HG02588 (cell line): ENCODE results near the gene THBS2.
"Not testable (repeated sequence)": the region's sequence is repeated elsewhere in the genome, so short reads cannot be mapped to it uniquely, and the experiment has no call there.

Experiments used
- ATAC-seq: cut with Tn5 transposase; IDR thresholded peaks from one replicate; pipeline ENCODE4 v1.9.1; 2021; ENCODE audit warnings: mild to moderate bottlenecking, moderate library complexity; ENCODE audit not compliant: unreplicated experiment

Gene THBS2

DNA sequence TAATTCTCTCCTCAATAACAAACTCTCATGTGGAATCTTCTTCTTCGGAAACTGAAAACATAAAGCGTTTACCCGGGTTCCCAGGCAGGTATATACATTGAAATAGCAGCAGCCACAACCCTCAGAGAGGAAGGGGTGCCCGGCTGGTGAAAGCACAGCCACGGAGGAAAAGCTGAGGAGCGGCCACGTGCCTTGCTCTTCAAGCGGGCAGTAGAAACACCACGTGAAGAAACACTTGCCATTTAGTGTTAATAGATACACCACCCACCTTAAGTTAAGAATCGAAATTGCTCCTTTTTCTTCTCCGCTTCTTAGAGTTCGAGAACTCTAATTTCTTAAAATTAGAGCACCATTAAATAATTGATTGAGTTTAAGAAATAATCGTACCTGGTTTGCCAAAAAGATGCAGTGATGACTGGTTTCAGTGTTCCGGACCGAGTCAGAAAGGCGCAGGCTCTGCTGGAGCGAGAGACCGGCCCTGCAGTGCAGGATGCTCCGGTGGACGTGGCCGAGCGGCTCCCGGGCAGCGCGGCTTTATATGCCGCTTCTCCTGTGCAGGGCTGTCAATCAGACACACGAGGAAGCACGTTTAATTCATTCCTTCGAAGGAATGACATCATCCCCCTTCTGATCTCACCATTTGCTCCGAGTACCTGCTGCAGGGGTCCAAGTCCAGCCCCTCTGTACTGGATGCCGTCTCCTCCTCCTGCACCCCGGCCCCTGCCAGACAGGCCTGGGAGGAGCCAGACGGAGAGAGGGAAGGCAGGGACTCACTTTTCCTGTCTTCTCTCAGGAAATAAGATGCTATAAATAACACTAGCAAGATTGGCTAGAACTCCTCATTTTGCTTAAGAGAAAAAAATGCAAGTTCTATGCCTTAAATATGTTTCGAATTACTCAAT lies at the start of gene THBS2:
Gene THBS2 (minus strand): TSS at position 510 of the 902 bp plus-strand sequence. CDS start 3,062 bp downstream, outside the sequence.
- no peak for ATAC-seq

DNA sequence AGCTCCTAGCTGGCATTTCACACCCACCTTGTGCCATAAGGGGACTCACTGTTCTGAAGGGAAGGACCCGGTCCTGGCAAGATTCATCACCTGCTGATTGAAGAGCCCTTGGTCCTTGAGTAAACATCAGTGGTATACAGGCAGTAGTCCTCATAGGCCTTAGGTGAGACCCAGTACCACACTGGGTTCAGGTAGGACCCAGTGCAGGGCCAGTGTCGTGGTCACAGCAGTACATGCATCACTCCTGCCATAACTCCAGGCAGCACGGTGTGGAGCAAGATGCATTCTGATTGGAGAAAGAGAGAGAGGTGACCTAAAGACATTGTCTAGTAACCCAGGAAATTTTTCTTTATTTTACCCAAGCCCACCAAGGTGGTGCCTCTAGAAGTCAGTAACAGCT lies 49.1 kb upstream of the THBS2 start:
- no peak for ATAC-seq

DNA sequence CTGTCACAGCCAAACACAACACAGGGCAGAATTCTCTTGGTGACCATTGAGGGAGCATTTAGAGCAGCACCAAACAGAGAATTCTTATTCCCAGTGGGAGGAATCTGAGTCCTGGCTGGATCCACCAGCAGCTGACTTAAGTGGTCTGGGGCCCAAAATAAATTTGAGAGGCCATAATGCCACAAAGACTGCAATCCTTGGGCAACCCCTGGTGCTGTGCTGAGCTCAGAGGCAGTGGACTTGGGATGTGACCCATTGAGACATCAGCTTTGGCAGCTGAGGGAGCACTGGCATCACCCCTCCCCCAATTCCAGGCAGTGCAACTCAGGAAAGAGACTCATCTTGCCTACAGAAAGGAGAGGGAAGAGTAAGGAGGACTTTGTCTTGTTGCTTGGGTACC lies 48.6 kb upstream of the THBS2 start:
- ATAC-seq = no peak

DNA sequence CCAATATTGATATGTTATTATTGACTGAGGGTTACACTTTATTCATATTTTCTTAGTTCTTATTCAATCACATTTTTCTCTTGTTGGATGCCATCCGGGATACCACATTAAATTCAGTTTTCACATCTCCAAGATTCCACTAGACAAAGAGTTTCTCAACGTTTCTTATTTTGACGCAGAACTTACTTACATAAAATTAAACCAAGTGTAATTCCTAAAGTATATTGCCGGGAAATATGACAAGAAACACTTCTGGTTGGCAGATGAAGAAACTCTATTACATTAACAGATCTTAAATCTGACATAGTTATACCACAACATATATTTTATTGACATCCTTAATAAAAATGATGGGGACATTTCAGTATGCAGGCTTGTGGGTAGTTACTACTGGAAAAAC lies 47.3 kb upstream of the THBS2 start:
- no peak for ATAC-seq

DNA sequence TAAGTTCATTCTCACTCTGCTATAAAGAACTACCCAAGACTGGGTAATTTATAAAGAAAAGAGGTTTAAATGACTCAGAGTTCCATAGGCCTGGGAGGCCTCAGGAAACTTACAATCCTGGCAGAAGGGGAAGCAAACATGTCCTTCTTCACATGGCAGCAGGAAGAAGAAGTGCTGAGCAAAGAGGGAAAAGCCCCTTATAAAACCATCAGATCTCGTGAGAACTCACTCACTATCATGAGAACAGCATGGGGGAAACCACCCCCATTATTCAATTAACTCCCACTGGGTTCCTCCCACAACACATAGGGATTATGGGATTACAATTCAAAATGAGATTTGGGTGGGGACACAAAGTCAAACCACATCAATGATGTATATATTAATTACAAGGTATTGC lies 45.0 kb upstream of the THBS2 start:
- ATAC-seq = not testable (repeated sequence)

DNA sequence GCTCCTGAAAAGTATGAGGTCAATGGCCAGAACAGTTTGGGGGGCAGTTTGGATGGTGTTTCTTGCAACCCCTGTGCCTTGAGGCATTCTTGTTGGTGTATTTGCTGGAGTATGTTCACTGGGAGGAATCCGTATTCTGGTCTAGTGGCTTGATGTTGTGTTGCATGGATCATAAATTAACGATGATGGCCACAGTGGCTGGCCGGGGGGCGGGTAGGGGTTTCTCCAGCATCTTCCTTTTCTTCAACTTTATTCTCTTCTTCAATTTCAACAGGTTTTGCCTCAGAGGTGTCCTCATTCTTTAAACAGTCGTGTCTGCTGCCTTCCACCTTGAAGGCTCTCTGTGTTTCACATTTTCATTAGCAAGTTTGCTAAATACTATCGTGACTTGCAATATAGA lies 43.0 kb upstream of the THBS2 start:
- ATAC-seq = no peak

DNA sequence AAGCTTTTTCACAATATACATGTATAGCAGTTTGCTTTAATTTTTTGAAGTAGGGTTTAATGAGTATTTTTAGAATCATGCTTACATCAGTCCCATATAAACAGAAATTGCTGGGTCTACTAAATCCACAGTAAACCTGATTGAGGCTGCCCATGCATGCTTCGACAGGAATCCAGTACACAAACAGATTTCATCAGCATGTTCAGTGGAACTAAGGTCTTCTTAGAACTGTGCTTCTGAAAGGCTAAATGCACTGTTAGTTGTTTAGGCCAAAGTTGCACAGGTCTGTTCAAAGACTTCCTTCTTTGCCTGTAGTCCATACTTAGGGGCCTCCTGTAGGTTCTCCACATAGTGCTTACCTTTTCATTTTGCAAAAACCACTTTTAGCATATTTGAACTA lies 42.5 kb upstream of the THBS2 start:
- no peak for ATAC-seq

DNA sequence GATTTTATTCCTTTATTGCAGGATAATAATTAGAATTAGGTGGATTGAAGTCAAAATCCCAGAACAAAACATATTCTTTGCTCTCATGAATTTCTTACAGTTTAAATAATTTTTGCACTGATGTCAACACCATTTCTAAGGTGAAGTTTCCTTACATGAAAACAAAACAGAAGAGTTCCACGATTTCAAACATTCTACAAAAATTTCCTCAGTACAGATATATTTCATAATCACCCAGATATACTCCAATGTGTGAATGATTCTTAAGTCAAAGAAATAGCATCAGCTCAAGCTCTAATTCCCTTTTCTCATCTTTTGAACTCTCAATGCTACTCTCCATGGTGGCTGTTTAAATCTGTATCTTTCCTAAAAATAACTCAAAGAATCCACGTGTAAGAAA lies 39.5 kb upstream of the THBS2 start:
- no peak for ATAC-seq

DNA sequence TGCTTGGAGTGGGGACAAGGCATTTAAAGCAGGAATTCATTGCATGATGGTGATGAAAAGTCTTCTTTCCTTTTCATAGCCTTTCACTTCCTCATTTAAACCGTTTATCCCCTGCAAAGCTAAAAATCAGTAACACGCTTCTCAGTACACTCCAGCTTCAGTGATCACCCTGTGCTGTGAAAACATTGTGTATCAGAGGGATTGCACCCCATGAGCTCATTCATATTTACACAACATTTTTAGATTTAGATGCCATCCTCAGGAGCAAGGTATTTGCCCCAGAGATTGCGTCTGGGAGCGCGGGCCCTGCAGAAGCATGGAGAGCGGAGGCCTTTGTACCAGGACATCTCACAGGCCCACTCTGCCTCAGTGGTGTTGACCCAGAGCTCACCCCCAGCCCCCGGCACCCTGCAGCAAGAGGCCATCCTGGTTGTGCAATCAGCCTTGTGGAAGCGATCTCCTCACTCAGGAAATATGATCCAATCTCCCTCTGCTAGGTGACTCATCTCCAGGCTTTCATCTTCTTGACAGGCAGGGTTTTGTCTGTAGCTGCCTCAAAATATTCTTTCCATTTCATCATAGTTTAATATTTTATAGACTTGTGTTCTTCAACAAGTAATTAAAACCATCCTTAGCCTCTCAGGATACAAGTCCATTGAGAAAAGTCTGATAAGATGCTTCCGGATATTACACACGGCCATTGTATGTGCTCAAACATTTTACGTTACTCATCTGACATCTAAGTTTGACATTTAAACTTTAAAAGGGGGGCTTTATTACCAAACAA lies 38.9 kb upstream of the THBS2 start:
- no peak for ATAC-seq

DNA sequence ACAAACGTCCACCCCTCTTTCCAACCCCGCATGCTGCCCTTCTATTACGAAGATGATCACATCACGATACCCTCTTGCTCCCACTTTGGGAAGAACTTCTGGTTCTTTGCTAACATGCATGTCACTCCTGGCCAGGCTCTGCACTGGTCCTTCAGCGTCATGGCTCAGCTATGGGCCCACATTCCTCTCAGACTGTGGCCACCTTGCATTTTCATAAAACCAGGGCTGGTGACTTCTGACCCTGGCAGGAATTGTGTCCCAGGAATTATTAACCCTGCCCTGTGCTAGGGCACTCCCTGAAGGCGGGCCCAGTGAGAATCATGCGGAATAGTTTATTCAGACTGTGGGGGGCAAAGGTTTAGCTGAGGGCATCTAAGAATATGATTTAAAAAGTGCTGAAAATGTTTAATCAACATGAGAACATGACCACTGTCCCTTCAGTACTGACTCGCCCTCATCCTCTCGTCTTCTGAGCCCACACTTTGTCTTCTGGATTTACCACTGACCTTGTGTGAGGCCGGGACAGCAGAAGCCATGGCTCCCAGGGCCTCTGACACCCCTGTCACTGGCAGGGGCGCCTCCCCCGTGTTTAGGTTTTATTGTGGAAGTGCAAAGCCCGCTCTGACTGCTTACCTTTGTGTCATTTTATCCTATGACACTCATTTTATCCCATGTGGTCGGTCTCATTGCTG lies 38.1 kb upstream of the THBS2 start:
- no peak for ATAC-seq

DNA sequence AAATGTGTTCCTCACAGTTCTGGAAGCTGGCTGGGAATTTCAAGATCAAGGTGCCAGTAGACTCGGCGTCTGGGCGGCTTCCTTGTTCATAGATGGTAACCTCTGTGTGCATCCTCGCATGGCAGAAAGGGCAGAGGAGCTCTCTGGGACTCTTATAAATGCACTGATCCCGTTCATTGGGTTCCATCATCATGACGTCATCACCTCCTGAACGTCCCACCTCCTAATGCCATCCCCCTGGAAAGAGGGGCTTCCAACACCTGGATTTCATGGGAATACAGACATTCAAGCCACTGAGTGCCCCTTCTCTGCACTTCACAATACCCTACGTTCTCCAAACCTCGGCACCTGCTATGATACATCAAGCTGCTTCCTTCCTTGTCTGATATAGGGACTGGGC lies 37.5 kb upstream of the THBS2 start:
- ATAC-seq = no peak

DNA sequence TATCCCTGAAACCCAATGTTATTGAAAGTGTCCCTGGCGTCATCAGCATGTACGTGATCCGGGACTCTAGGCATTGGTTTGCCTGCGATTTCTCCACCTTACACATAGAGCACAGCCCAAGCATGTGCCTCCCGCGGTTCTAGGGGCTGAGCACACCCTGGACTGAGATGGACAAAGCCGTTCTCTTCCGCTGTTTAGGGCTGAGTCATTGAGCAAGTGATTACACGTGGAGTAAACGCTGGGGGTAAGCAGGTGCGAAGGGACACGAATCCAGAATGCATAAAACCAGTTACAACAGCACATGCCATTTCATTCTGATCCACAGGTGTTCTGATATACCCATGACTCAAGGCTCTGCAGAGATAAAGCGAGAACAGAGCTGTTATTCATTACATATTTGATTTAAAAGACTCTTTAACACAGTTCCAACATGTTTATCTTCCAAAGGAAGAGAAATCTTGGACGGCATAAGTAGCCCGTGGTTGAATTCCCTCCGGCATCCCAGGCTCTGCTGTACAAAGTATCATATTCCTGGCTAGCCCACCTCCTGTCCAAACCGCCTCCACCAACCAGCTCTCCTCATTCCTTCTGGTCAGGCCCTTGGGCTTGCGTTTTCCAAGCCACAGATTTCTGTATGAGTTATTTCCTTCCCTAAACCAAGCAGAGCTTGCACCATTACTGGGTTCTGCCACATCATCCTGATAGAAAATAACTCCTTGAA lies 36.1 kb upstream of the THBS2 start:
- ATAC-seq = no peak

DNA sequence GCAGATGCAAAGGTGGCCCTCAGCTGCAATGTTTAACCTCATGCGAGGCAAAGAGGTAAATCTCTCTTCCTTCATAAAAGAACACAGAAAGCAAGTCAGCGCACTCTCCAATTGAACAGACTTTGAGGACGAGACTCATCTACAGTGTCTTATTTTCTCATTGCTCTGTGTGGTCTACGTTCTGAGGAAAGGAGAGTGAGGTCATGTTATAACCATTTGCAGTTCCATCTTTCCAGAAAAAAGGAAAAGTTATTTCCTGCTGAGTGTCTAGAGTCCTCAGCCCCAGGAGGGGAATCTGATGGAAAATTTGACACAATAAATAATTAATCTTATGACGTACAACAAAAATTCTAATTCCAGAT lies 35.6 kb upstream of the THBS2 start:
- ATAC-seq = no peak

DNA sequence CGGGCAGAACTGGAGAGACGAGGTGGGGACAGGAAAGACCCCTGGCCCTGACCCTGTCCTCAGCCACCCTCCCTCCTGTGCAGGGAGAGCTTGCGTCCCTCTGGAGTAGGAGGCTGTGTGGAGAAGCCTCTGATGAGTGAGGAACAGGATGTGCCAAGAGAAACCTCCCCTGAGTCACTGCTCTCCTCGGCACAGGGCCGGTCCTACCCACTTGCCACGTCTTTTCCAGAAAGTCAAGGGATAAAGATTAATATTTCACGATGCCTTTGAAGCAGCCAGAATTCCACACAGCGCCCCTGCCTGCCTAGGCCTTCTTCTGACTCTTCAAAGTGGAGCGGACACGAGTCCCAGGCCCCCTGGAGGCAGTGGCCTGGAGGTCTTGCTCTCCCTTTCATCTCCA lies 34.9 kb upstream of the THBS2 start:
- ATAC-seq = no peak

DNA sequence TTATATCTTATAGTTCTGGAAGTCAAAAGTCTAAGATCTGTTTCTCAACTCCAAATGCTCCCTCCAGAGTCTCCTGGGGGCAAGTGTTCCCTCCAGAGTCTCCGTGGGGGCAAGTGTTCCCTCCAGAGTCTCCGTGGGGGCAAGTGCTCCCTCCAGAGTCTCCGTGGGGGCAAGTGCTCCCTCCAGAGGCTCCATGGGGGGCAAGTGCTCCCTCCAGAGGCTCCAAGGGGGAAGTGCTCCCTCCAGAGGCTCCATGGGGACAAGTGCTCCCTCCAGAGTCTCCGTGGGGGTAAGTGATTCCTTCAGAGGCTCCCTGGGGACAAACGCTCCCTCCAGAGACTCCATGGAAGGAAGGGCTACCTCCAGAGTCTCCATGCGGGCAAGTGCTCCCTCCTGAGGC lies 34.0 kb upstream of the THBS2 start:
- ATAC-seq = no peak

DNA sequence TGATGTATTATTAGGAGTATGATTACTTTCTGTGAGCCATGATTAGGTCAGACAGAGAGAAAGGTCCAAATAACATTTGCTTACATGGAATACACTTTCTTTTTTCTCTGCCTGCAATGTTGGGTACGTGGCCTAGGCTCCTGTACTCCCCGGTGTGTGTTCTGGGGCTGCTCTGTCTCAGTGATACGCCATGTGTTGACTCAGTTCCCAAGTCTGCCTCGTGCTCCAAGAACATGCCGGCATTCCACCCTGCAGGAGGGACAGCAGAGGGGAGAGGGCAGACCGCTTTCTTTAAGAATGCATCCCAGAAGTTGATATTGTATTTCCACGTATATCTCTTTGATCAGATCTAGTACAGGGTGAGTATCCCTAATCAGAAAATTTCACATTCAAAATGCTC lies 33.3 kb upstream of the THBS2 start:
- ATAC-seq = no peak

DNA sequence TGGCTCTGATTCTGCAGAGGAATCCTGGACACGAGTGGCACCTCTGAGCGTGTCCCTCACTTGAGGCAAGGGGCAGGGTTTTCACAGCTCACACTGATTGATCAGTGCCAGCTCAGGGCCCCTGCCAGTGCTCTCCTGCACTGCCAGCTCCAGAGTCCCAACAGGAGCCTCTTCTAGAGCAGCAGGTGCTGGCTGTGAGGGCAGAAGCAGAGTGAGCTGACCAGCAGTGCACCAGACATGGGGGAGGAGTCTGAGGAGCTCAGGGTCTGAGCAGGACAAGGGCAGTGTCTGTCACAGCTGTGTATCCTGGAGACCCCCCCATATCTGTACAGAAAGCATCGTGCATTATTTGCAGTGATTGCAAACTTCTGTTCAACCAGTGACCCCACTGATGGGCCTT lies 31.5 kb upstream of the THBS2 start:
- ATAC-seq = no peak

DNA sequence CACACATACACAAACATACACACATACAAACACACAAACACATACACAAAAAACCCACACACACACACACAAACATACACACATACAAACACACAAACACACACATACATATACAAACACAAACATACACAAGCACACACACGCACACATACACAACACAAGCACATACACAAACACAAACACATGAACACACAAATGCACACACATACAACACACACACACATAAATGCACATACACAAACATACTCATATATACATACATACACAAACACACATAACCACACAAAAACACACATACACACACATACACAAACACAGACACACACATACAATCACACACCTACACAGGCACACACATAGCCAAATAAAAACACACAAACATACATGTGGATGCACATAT lies 30.3 kb upstream of the THBS2 start:
- no peak for ATAC-seq

DNA sequence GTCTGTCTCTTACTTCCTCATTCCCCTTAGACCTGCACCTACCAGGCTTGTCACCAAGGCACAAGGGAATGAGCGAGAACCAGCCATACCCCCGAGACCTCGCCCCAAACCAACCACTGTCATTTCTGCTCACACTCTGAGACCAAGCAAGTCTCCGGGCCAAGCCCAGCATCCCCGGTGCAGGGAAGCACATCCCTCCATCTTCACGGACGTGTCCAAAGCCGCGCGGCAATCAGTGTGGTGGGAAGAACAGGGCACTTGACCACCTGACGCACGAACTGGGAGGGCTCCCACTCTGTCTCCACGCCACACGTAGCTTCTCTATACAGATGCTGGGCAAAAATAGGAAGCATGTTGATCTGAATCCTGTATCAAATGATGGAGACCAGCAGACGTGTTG lies 28.4 kb upstream of the THBS2 start:
- no peak for ATAC-seq

DNA sequence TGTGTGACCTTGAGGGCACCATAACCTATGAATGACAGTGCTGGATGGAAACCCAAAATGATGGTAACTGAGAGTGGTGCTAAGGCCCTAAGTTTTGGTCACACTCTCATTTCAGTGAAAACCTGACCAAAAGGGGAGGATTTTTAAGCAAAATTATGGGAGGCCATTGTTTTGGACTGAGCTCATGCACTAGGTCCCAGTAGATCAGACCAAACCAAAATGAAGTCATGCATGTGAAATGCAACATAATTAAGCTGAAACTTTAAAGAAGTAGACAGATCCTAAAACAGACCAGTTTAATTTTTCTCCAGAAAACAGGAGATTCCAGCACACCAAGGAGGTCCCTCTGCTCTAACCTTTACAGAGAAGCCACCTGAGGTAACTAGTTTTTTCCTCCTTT lies 24.0 kb upstream of the THBS2 start:
- ATAC-seq = no peak

DNA sequence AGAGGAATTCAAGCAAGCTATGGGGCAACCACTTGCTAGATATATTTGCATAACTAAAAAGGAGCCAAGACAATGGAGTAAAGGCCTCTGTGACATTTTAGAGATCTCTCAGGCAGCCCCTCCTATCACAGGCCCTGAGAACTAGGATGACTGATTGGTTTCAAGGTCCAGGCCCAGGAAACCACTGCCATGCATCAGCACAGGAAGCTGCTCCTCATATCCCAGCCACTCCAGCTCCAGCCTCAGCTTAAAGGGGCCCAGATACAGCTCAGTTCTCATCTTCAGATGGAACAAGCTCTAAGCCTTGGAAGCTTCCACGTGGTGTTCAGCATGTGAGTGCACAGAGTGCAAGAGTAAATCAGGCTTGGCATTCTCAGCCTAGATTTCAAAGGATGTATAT lies 21.1 kb upstream of the THBS2 start:
- no peak for ATAC-seq
